22Rv1 (cell line): ENCODE data around the gene SH3RF3.

Experiments
- H3K27ac ChIP-seq: fragments of 450-650 bp; 2 replicates; pipeline ENCODE4 v1.5.1; 2017
- ZFX ChIP-seq: fragments of 450-650 bp; IDR thresholded peaks from 2 replicates; pipeline ENCODE4 v1.6.1; 2017; ENCODE audit warnings: antibody characterized with exemption, borderline replicate concordance
- TF ChIP-seq, protein P1 (sequence below): fragments of 450-650 bp; IDR thresholded peaks from 2 replicates; pipeline ENCODE4 v1.5.1; 2017; ENCODE audit warnings: mild to moderate bottlenecking

Gene SH3RF3

GRCh38 chr2:109374548-109375130, 245.6 kb downstream of the SH3RF3 start:
- TF ChIP-seq, protein P1, sequence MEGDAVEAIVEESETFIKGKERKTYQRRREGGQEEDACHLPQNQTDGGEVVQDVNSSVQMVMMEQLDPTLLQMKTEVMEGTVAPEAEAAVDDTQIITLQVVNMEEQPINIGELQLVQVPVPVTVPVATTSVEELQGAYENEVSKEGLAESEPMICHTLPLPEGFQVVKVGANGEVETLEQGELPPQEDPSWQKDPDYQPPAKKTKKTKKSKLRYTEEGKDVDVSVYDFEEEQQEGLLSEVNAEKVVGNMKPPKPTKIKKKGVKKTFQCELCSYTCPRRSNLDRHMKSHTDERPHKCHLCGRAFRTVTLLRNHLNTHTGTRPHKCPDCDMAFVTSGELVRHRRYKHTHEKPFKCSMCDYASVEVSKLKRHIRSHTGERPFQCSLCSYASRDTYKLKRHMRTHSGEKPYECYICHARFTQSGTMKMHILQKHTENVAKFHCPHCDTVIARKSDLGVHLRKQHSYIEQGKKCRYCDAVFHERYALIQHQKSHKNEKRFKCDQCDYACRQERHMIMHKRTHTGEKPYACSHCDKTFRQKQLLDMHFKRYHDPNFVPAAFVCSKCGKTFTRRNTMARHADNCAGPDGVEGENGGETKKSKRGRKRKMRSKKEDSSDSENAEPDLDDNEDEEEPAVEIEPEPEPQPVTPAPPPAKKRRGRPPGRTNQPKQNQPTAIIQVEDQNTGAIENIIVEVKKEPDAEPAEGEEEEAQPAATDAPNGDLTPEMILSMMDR: no peak
- no peak for TF ChIP-seq ZFX
- H3K27ac ChIP-seq: no peak overlapping the region

GRCh38 chr2:109375131-109375561, 246.1 kb downstream of the SH3RF3 start:
- TF ChIP-seq, protein P1: no peak
- no peak for TF ChIP-seq ZFX
- H3K27ac ChIP-seq: no peak overlapping the region

DNA sequence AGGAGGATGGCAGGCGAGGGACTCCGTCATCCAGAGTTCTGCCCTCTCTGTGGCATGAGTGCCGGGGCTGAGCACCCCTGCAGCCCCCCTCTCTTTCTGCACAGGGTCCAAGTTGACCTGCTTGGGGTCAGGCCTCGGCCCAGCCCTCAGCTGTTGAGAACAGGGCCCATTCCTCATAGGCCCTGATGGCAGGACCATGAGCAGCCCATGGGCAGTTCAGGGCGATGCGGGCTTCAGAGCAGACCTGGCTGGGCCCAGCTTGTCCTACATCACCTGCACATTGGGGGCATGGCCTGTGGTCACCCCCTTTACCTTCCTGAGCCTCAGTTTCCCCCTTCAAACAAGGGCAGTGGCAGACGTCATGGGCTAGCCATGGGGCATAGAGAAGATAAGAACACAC, 246.7 kb downstream of the SH3RF3 start:
- TF ChIP-seq, protein P1: no peak
- TF ChIP-seq ZFX: no peak
- H3K27ac ChIP-seq: no peak overlapping the region

GRCh38 chr2:109376115-109376514, 247.1 kb downstream of the SH3RF3 start:
- no peak for TF ChIP-seq ZFX
- TF ChIP-seq, protein P1: no peak
- H3K27ac ChIP-seq: no peak overlapping the region

- H3K27ac ChIP-seq: no peak overlapping the region
- TF ChIP-seq ZFX: no peak
- TF ChIP-seq, protein P1: no peak
Observed at GRCh38 chr2:109376796-109377495, 247.9 kb downstream of the SH3RF3 start.

DNA sequence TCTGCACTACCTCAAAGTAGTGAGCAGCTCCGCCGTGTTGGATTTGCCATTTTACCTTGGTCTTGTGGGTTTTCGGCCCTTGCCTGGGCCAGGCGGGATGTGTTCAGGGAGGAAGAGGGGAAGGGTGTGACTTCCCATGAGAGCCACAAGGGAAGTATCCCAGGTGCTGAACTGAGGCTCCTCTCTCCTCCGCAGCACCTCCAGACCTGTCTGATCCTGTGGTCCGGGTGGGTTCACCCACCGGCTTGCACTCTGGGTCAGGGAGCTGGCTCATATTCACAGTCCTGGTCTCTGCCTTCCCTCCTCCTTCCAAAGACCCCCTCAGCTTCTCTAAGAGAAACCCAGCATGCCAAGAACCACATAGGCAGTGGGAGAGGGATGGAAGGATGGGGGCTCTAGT, 249.0 kb downstream of the SH3RF3 start:
- TF ChIP-seq, protein P1: no peak
- TF ChIP-seq ZFX: no peak
- H3K27ac ChIP-seq: no peak overlapping the region

- H3K27ac ChIP-seq: no peak overlapping the region
- no peak for TF ChIP-seq ZFX
- TF ChIP-seq, protein P1: no peak
Observed at GRCh38 chr2:109378682-109379081, 249.7 kb downstream of the SH3RF3 start.
